ENCODE results near the gene NABP2. TPM values are rescaled to one million over a fixed set of nuclear protein-coding genes. Genes with fewer than 3 reads are reported as not detected.

Gene NABP2
- total RNA-seq = 10 to 100 TPM; 32.6 to 33.8 TPM
- 10 to 100 TPM; 21.8 to 28.5 (median 24.7) TPM for polyA plus RNA-seq (ENCODE audit: insufficient read length in 6 of 6)
- long read RNA-seq, donor 1, transcript NABP2-201 (7 exons, 1,417 nt) = major isoform, 14 of 36 reads
- long read RNA-seq, donor 1, transcript NABP2-203 (6 exons, 1,775 nt) = minor isoform, 6 of 36 reads
- long read RNA-seq, donor 1, partial matches to known transcripts = 9 of 36 reads
- long read RNA-seq, donor 1, other reads (novel, unspliced or antisense) = 0 of 36 reads
- long read RNA-seq, donor 2, transcript NABP2-201 (7 exons, 1,417 nt) = major isoform, 9 of 25 reads
- long read RNA-seq, donor 2, transcript NABP2-206 (4 exons, 1,031 nt) = minor isoform, 5 of 25 reads
- long read RNA-seq, donor 2, partial matches to known transcripts = 6 of 25 reads
- long read RNA-seq, donor 2, other reads (novel, unspliced or antisense) = 0 of 25 reads
- long read RNA-seq, donor 3, transcript NABP2-201 (7 exons, 1,417 nt) = major isoform, 10 of 29 reads
- long read RNA-seq, donor 3, partial matches to known transcripts = 11 of 29 reads
- long read RNA-seq, donor 3, other reads (novel, unspliced or antisense) = 0 of 29 reads
- long read RNA-seq, donor 4, transcript NABP2-201 (7 exons, 1,417 nt) = major isoform, 43 of 62 reads
- long read RNA-seq, donor 4, transcript NABP2-203 (6 exons, 1,775 nt) = minor isoform, 6 of 62 reads
- long read RNA-seq, donor 4, partial matches to known transcripts = 3 of 62 reads
- long read RNA-seq, donor 4, other reads (novel, unspliced or antisense) = 8 of 62 reads
- long read RNA-seq, donor 5, transcript NABP2-201 (7 exons, 1,417 nt) = major isoform, 12 of 15 reads
- long read RNA-seq, donor 5, partial matches to known transcripts = 0 of 15 reads
- long read RNA-seq, donor 5, other reads (novel, unspliced or antisense) = 0 of 15 reads
- long read RNA-seq, donor 6, transcript NABP2-201 (7 exons, 1,417 nt) = major isoform, 10 of 24 reads
- long read RNA-seq, donor 6, transcript NABP2-203 (6 exons, 1,775 nt) = minor isoform, 6 of 24 reads
- long read RNA-seq, donor 6, partial matches to known transcripts = 6 of 24 reads
- long read RNA-seq, donor 6, other reads (novel, unspliced or antisense) = 0 of 24 reads
- long read RNA-seq, donor 7, transcript NABP2-201 (7 exons, 1,417 nt) = major isoform, 6 of 22 reads
- long read RNA-seq, donor 7, partial matches to known transcripts = 14 of 22 reads
- long read RNA-seq, donor 7, other reads (novel, unspliced or antisense) = 0 of 22 reads
- long read RNA-seq, donor 8, transcript NABP2-201 (7 exons, 1,417 nt) = major isoform, 13 of 30 reads
- long read RNA-seq, donor 8, partial matches to known transcripts = 11 of 30 reads
- long read RNA-seq, donor 8, other reads (novel, unspliced or antisense) = 0 of 30 reads
- long read RNA-seq, donor 9 = 0 reads
- long read RNA-seq, donor 10, transcript NABP2-201 (7 exons, 1,417 nt) = major isoform, 72 of 80 reads
- long read RNA-seq, donor 10, partial matches to known transcripts = 0 of 80 reads
- long read RNA-seq, donor 10, other reads (novel, unspliced or antisense) = 5 of 80 reads
- long read RNA-seq, donor 11, transcript NABP2-201 (7 exons, 1,417 nt) = minor isoform, 7 of 41 reads
- long read RNA-seq, donor 11, transcript NABP2-203 (6 exons, 1,775 nt) = major isoform, 9 of 41 reads
- long read RNA-seq, donor 11, partial matches to known transcripts = 19 of 41 reads
- long read RNA-seq, donor 11, other reads (novel, unspliced or antisense) = 0 of 41 reads
- long read RNA-seq, donor 12, transcript NABP2-201 (7 exons, 1,417 nt) = major isoform, 5 of 20 reads
- long read RNA-seq, donor 12, transcript NABP2-203 (6 exons, 1,775 nt) = major isoform, 5 of 20 reads
- long read RNA-seq, donor 12, partial matches to known transcripts = 10 of 20 reads
- long read RNA-seq, donor 12, other reads (novel, unspliced or antisense) = 0 of 20 reads

DNA sequence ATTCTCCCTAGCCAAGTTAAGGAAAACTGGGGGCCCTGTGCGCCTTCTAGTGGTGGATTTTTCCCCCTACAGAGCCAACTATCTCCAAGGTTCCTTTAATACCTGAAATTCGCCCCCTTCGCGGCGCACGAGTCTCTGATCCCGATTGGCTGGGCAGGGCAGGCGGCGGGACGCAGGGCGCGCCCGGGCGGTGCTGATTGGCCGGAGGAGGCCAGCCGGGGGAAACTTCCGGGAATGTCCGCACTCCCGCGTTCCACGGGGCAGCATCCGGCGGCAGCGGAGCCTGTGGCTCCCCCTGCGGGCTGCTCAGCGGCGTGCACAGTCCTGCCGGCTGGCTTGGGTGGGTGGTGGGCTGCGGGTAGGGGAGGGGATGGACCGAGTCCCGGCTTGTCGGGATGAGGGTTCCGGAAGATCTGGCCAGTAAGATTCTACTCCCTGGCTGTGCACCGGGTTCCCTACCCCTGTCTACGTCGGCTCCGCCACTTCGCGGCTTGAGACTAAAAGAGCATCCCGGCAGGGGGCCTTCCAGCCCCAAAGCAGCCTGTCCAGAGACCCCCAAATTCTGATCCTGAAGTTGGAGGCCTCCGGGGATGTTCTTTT, at the start of gene NABP2:
Gene NABP2, plus strand, starts transcription at position 241 of the 600 bp plus-strand sequence. CDS start 515 bp downstream, outside the sequence.
- Histone ChIP-seq H3K27ac (peak within 1 kb of the TSS; percentile 80 to 82), H3K27me3 (no peaks in the 10 kb centered on the region), H3K9me3 (no peaks in the 10 kb centered on the region), H3K4me1 (peaks cover 14 to 43% of the 10 kb centered on the region in 2 donors), H3K4me3 (peak within 1 kb of the TSS; percentile 64 to 65), H3K36me3 (peaks cover 0 to 11% of the 10 kb centered on the region in 2 donors)
- ATAC-seq (peak; percentile 85), DNase-seq (peak; percentile 95 to 98 (median 98))
- intact Hi-C loops (cut with DNase I) = no loop called here
- TF ChIP-seq, protein P1, sequence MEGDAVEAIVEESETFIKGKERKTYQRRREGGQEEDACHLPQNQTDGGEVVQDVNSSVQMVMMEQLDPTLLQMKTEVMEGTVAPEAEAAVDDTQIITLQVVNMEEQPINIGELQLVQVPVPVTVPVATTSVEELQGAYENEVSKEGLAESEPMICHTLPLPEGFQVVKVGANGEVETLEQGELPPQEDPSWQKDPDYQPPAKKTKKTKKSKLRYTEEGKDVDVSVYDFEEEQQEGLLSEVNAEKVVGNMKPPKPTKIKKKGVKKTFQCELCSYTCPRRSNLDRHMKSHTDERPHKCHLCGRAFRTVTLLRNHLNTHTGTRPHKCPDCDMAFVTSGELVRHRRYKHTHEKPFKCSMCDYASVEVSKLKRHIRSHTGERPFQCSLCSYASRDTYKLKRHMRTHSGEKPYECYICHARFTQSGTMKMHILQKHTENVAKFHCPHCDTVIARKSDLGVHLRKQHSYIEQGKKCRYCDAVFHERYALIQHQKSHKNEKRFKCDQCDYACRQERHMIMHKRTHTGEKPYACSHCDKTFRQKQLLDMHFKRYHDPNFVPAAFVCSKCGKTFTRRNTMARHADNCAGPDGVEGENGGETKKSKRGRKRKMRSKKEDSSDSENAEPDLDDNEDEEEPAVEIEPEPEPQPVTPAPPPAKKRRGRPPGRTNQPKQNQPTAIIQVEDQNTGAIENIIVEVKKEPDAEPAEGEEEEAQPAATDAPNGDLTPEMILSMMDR (IDR thresholded peaks at IDR 0.05) = peak; percentile 89 to 92

DNA sequence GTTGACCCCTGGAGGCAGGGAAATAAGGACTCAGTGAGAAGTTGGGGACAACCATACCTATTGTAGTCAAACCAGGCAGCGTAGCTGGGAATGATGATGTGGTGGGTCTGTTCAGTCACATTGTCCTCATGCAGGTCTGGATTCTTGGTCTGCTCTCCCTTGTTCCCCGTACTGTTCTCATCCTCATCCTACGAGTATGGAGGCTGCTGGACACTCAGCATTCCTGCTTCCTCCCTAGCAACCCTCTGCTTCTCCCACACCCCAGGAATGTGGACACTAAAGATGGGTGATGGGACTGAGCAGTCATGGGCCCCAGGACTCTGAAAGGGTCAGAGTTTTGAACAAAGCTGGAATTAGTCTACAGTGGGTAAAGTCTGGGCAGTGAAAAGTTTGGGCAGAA, 45.8 kb upstream of the NABP2 start:
- H3K27ac ChIP-seq = no peak overlapping the region
- H3K36me3 ChIP-seq = peaks cover 4 to 100% of the 10 kb centered on the region in 2 donors
- DNase-seq (no peak), ATAC-seq (no peak)
- H3K4me1 ChIP-seq = no peaks in the 10 kb centered on the region
- no peak overlapping the region for H3K4me3 ChIP-seq
- intact Hi-C loops (cut with DNase I) = no loop called here
- TF ChIP-seq, protein P1 (IDR thresholded peaks at IDR 0.05) = no peak
- H3K9me3 ChIP-seq = no peaks in the 10 kb centered on the region
- no peaks in the 10 kb centered on the region for H3K27me3 ChIP-seq

DNA sequence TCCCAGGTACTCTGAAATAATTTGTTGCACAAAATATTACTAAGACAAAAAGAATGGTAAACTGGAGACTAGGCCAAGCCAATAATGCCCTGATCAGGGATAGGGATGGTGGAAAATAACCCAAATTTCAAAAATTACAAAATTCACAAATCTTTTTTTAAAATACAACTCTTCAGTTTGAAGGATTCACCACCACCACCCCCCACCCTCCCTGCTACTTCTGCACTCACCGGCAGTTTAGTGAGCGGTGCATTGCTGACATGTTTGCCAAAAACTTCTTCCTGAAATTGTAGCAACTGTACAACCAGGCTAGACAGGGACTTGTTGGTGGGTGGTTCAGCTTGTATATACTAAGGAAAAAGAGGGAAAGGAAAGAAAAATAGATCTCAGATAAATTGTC, 37.2 kb upstream of the NABP2 start:
- TF ChIP-seq, protein P1 (IDR thresholded peaks at IDR 0.05) = no peak
- H3K9me3 ChIP-seq = no peaks in the 10 kb centered on the region
- ATAC-seq (no peak), DNase-seq (no peak)
- intact Hi-C loops (cut with DNase I) = loop anchor here in 1 of 2 donors (5.0 kb wide), 1 partner anchor 65 kb away; no protein-coding TSS in a partner anchor
- peak overlapping the region in 1 of 2 donors; percentile 83 for H3K4me3 ChIP-seq
- H3K27ac ChIP-seq = peak overlapping the region in 1 of 2 donors; percentile 11
- no peaks in the 10 kb centered on the region for H3K27me3 ChIP-seq
- H3K4me1 ChIP-seq = peaks cover 10 to 29% of the 10 kb centered on the region in 2 donors
- peaks cover 0 to 49% of the 10 kb centered on the region in 2 donors for H3K36me3 ChIP-seq
